ENCODE results near the gene FAM118B.
A peak's percentile ranks its signal among the peaks of the same experiment; 100 is the strongest.

Gene FAM118B

GRCh38 chr11:126167488-126167887 lies 44.1 kb upstream of the FAM118B start:
- no peak for TF ChIP-seq CTCF (conservative IDR thresholded peaks at IDR 0.05; ENCODE audit: low read depth, low read length)
- Histone ChIP-seq H3K27ac (no peak overlapping the region), H3K27me3 (ENCODE audit: insufficient read depth, low read depth) (no peaks in the 10 kb centered on the region), H3K79me2 (ENCODE audit: insufficient read depth, low read depth) (no peaks in the 10 kb centered on the region), H3K36me3 (ENCODE audit: insufficient read depth) (no peaks in the 10 kb centered on the region), H3K4me3 (IDR thresholded peaks at IDR 0.05; ENCODE audit: insufficient read depth, low read depth, low read length) (no peak overlapping the region), H3K4me2 (no peak overlapping the region), H2AFZ (ENCODE audit: low read depth) (no peak overlapping the region), H3K4me1 (ENCODE audit: low read depth, poor library complexity, severe bottlenecking) (peaks cover 3% of the 10 kb centered on the region), H4K20me1 (ENCODE audit: insufficient read depth) (no peaks in the 10 kb centered on the region), H3K9ac (no peak overlapping the region)

DNA sequence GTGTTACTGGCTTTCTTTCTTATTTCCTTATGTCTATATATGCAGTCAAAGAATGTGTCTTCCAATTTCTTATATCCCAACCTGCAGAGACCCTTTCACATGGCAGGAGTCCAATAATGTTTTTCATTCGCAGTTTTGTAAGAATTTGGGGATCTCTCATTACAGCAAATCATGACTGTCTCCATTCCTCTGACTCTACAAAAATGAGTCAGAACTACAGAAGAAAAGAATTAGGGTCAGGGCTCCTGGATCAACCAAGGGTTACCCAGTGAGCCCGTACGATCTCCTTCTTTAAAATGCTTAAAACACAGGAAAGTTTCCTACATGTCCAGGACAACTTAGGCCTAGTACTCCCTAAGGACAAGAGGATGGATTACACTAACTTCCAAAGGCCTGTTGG lies 42.3 kb upstream of the FAM118B start:
- TF ChIP-seq CTCF (conservative IDR thresholded peaks at IDR 0.05; ENCODE audit: low read depth, low read length), result no peak
- Histone ChIP-seq H3K79me2 (ENCODE audit: insufficient read depth, low read depth) (no peaks in the 10 kb centered on the region), H3K4me2 (no peak overlapping the region), H3K4me3 (IDR thresholded peaks at IDR 0.05; ENCODE audit: insufficient read depth, low read depth, low read length) (no peak overlapping the region), H3K4me1 (ENCODE audit: low read depth, poor library complexity, severe bottlenecking) (peaks cover 21% of the 10 kb centered on the region), H3K9ac (no peak overlapping the region), H3K27ac (no peak overlapping the region), H2AFZ (ENCODE audit: low read depth) (no peak overlapping the region), H3K27me3 (ENCODE audit: insufficient read depth, low read depth) (no peaks in the 10 kb centered on the region), H4K20me1 (ENCODE audit: insufficient read depth) (no peaks in the 10 kb centered on the region), H3K36me3 (ENCODE audit: insufficient read depth) (no peaks in the 10 kb centered on the region)

GRCh38 chr11:126172596-126173038 lies 39.0 kb upstream of the FAM118B start:
- Histone ChIP-seq H3K79me2 (ENCODE audit: insufficient read depth, low read depth) (no peaks in the 10 kb centered on the region), H3K27ac (peak overlapping the region; percentile 59; the same call in 1 of the 2 replicates), H3K4me1 (ENCODE audit: low read depth, poor library complexity, severe bottlenecking) (peaks cover 27% of the 10 kb centered on the region), H3K4me2 (peak overlapping the region; percentile 39), H3K9ac (no peak overlapping the region), H4K20me1 (ENCODE audit: insufficient read depth) (no peaks in the 10 kb centered on the region), H2AFZ (ENCODE audit: low read depth) (no peak overlapping the region), H3K36me3 (ENCODE audit: insufficient read depth) (no peaks in the 10 kb centered on the region), H3K4me3 (IDR thresholded peaks at IDR 0.05; ENCODE audit: insufficient read depth, low read depth, low read length) (no peak overlapping the region), H3K27me3 (ENCODE audit: insufficient read depth, low read depth) (no peaks in the 10 kb centered on the region)
- no peak for TF ChIP-seq CTCF (conservative IDR thresholded peaks at IDR 0.05; ENCODE audit: low read depth, low read length)

DNA sequence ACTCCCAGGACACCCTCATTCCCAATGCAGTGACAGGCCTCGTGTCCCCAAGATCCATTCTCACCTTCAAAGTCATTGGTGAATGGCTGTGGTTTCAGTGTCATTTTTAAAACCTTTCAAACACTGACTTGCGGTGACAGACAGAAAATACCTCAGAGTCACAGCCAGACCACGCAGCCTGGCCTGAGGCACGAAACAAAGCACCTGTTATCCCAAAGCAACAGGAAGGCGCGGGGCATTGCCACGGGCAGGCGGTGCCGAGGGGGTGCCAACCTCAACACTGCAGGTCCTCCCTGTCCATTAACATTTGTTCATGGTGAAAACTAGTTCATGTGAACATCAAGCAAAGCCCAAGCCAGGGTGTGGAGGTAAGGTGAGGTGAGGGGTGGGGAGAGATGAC lies 38.3 kb upstream of the FAM118B start:
- no peak for TF ChIP-seq CTCF (conservative IDR thresholded peaks at IDR 0.05; ENCODE audit: low read depth, low read length)
- Histone ChIP-seq H3K27me3 (ENCODE audit: insufficient read depth, low read depth) (no peaks in the 10 kb centered on the region), H3K27ac (peak overlapping the region; percentile 59; the same call in 1 of the 2 replicates), H2AFZ (ENCODE audit: low read depth) (no peak overlapping the region), H4K20me1 (ENCODE audit: insufficient read depth) (no peaks in the 10 kb centered on the region), H3K4me3 (IDR thresholded peaks at IDR 0.05; ENCODE audit: insufficient read depth, low read depth, low read length) (no peak overlapping the region), H3K79me2 (ENCODE audit: insufficient read depth, low read depth) (no peaks in the 10 kb centered on the region), H3K4me2 (no peak overlapping the region; the same call in 1 of the 2 replicates), H3K36me3 (ENCODE audit: insufficient read depth) (no peaks in the 10 kb centered on the region), H3K4me1 (ENCODE audit: low read depth, poor library complexity, severe bottlenecking) (peaks cover 27% of the 10 kb centered on the region), H3K9ac (no peak overlapping the region)

Data from KMS-11 (cell line).